CD4-positive, alpha-beta T cell (primary cell): ENCODE measurements around the gene FHOD3. TPM values are rescaled to one million over a fixed set of nuclear protein-coding genes. Genes with fewer than 3 reads are reported as not detected.

Experiments
- ATAC-seq: fragments of 200-7000 bp; cut with Tn5 transposase; one replicate; pipeline ENCODE4 v1.10.0; 2022; ENCODE audit warnings: mild to moderate bottlenecking; ENCODE audit not compliant: poor library complexity
- CTCF ChIA-PET: fragments of 350-600 bp; sonication (Branson Sonifier 250); formaldehyde crosslinking; loops from one replicate; lab custom pipeline; 2021; ENCODE audit warnings: antibody characterized with exemption, inconsistent platforms; lab: Charles Lee
- POLR2A ChIA-PET: fragments of 350-600 bp; sonication (Branson Sonifier 250); formaldehyde crosslinking; loops from one replicate; lab custom pipeline; 2021; ENCODE audit warnings: antibody characterized with exemption, inconsistent platforms; lab: Charles Lee
- DNase-seq, 14 experiments: peaks; one replicate each; pipeline ENCODE4 v3.0.0-alpha.2; 2013 to 2020; ENCODE audit warnings: mixed read lengths in 2 of 14
- H3K27ac ChIP-seq, 2 donors: one replicate each; pipeline versions ENCODE4 v1.5.1 to v1.7.0; 2013; ENCODE audit warnings: low read length in 2 of 2, low read depth in 1 of 2, mild to moderate bottlenecking in 1 of 2
- H3K27me3 ChIP-seq, 2 experiments: 1 replicate in 1 of 2; 2 replicates in 1 of 2; pipeline versions ENCODE4 v1.6.1 to v1.7.0; 2013; ENCODE audit warnings: low read length in 2 of 2, control low read depth in 1 of 2, mild to moderate bottlenecking in 1 of 2, moderate library complexity in 1 of 2; ENCODE audit not compliant: insufficient read depth in 2 of 2, control insufficient read depth in 1 of 2
- H3K36me3 ChIP-seq: one replicate; pipeline ENCODE4 v1.6.1; 2013; ENCODE audit warnings: low read length, control low read depth; ENCODE audit not compliant: insufficient read depth
- H3K4me1 ChIP-seq: one replicate; pipeline ENCODE4 v1.6.1; 2013; ENCODE audit warnings: low read length, control low read depth; ENCODE audit not compliant: insufficient read depth
- H3K4me3 ChIP-seq: one replicate; pipeline ENCODE4 v1.5.1; 2013; ENCODE audit warnings: mild to moderate bottlenecking, low read length, moderate library complexity
- H3K9me3 ChIP-seq, 2 experiments: 1 replicate in 1 of 2; 2 replicates in 1 of 2; pipeline versions ENCODE4 v1.6.1 to v1.7.0; 2013; ENCODE audit warnings: low read length in 2 of 2, mild to moderate bottlenecking in 2 of 2, control low read depth in 1 of 2, moderate library complexity in 1 of 2; ENCODE audit not compliant: control insufficient read depth in 1 of 2, insufficient read depth in 1 of 2
- H3K27ac Mint-ChIP-seq: one replicate; pipeline ENCODE4 v1.8.0; 2020; ENCODE audit warnings: mixed read lengths
- H3K27me3 Mint-ChIP-seq: one replicate; pipeline ENCODE4 v1.8.0; 2021; ENCODE audit warnings: mixed read lengths
- H3K36me3 Mint-ChIP-seq: one replicate; pipeline ENCODE4 v1.8.0; 2021; ENCODE audit warnings: low read depth, mixed read lengths
- H3K4me1 Mint-ChIP-seq: one replicate; pipeline ENCODE4 v1.8.0; 2021; ENCODE audit warnings: low read depth, mixed read lengths
- H3K4me3 Mint-ChIP-seq: one replicate; pipeline ENCODE4 v1.8.0; 2020; ENCODE audit warnings: mild to moderate bottlenecking, mixed read lengths
- H3K9me3 Mint-ChIP-seq: one replicate; pipeline ENCODE4 v1.8.0; 2020; ENCODE audit warnings: mixed read lengths
- CTCF ChIP-seq: fragments of 200-600 bp; IDR thresholded peaks from one replicate; pipeline ENCODE4 v1.8.0; 2022; ENCODE audit warnings: antibody characterized with exemption, mild to moderate bottlenecking
- intact Hi-C, 2 experiments: fragments of 100-400 bp; cut with DNase I in 1 of 2; cut with micrococcal nuclease in 1 of 2; formaldehyde crosslinking; loops; one replicate each; pipeline versions ENCODE4 v1.15.1 to v1.9.0; 2023 to 2025; cut with DNase I, micrococcal nuclease
- total RNA-seq, 174 experiments: library from RNA in 2 of 174; stranded (reverse) in 2 of 174; gene quantifications; one replicate each; pipeline ENCODE4 v1.2.3 and lab custom pipeline; 2021 to 2026

Gene FHOD3
- total RNA-seq, 2 experiments from 2014 or later = not detected

GRCh38 chr18:36338403-36338933 lies 41.0 kb downstream of the FHOD3 start:
- intact Hi-C loops = no loop called here

GRCh38 chr18:36340246-36340645 lies 42.7 kb downstream of the FHOD3 start:
- H3K4me1 Mint-ChIP-seq = no peaks in the 10 kb centered on the region
- Histone ChIP-seq H3K4me1 (no peaks in the 10 kb centered on the region), H3K36me3 (no peaks in the 10 kb centered on the region), H3K4me3 (no peak overlapping the region), H3K27me3 (no peaks in the 10 kb centered on the region), H3K9me3 (no peaks in the 10 kb centered on the region), H3K27ac (no peak overlapping the region)
- ATAC-seq (no peak), DNase-seq (no peak)
- TF ChIP-seq CTCF = no peak
- no peak overlapping the region for H3K27ac Mint-ChIP-seq
- peaks cover 3% of the 10 kb centered on the region for H3K9me3 Mint-ChIP-seq
- ChIA-PET CTCF (no interaction called here), POLR2A (no interaction called here)
- H3K27me3 Mint-ChIP-seq = peaks cover 13% of the 10 kb centered on the region
- no peaks in the 10 kb centered on the region for H3K36me3 Mint-ChIP-seq
- no peak overlapping the region for H3K4me3 Mint-ChIP-seq
- intact Hi-C loops = no loop called here

More at GRCh38 chr18:36338403-36338933, 41.0 kb downstream of the FHOD3 start:
- DNase-seq = no peak
- Mint-ChIP-seq H3K9me3 (peaks cover 3% of the 10 kb centered on the region), H3K4me1 (no peaks in the 10 kb centered on the region), H3K27me3 (peaks cover 13% of the 10 kb centered on the region), H3K4me3 (no peak overlapping the region), H3K27ac (no peak overlapping the region), H3K36me3 (no peaks in the 10 kb centered on the region)
- ChIA-PET POLR2A (interaction anchor here (0.6 kb wide), 1 partner anchor 564 kb away, joined by 3 read pairs; no protein-coding TSS in a partner anchor), CTCF (no interaction called here)
- no peak for TF ChIP-seq CTCF
- Histone ChIP-seq H3K27ac (no peak overlapping the region), H3K9me3 (no peaks in the 10 kb centered on the region), H3K4me1 (no peaks in the 10 kb centered on the region), H3K36me3 (no peaks in the 10 kb centered on the region), H3K27me3 (no peaks in the 10 kb centered on the region), H3K4me3 (no peak overlapping the region)
- ATAC-seq = no peak

GRCh38 chr18:36341944-36342343 lies 44.4 kb downstream of the FHOD3 start:
- TF ChIP-seq CTCF = no peak
- Histone ChIP-seq H3K4me3 (no peak overlapping the region), H3K36me3 (no peaks in the 10 kb centered on the region), H3K9me3 (no peaks in the 10 kb centered on the region), H3K27me3 (no peaks in the 10 kb centered on the region), H3K27ac (no peak overlapping the region), H3K4me1 (no peaks in the 10 kb centered on the region)
- Mint-ChIP-seq H3K27ac (no peak overlapping the region), H3K4me1 (no peaks in the 10 kb centered on the region), H3K9me3 (peaks cover 3% of the 10 kb centered on the region), H3K4me3 (no peak overlapping the region), H3K27me3 (peaks cover 19% of the 10 kb centered on the region), H3K36me3 (no peaks in the 10 kb centered on the region)
- no peak for DNase-seq
- no peak for ATAC-seq
- intact Hi-C loops = no loop called here
- POLR2A ChIA-PET = no interaction called here
- CTCF ChIA-PET = no interaction called here
